HUES48 (cell line): ENCODE measurements around the gene KIF26B.

Experiments
- H3K27ac ChIP-seq: one replicate; pipeline ENCODE4 v1.7.0; 2013; ENCODE audit warnings: low read depth, low read length, inconsistent platforms
- H3K27me3 ChIP-seq: 2 replicates; pipeline ENCODE4 v1.6.1; 2013; ENCODE audit warnings: mild to moderate bottlenecking, low read length; ENCODE audit not compliant: control insufficient read depth, insufficient read depth
- H3K36me3 ChIP-seq: 2 replicates; pipeline ENCODE4 v1.6.1; 2013; ENCODE audit warnings: low read length; ENCODE audit not compliant: control insufficient read depth, insufficient read depth
- H3K4me1 ChIP-seq: 2 replicates; pipeline ENCODE4 v1.6.1; 2013; ENCODE audit warnings: mild to moderate bottlenecking, low read length; ENCODE audit not compliant: control insufficient read depth, insufficient read depth
- H3K4me3 ChIP-seq: 2 replicates; pipeline ENCODE4 v1.5.1; 2013; ENCODE audit warnings: mild to moderate bottlenecking, low read depth, low read length
- H3K9ac ChIP-seq: 2 replicates; pipeline ENCODE4 v1.6.1; 2013; ENCODE audit warnings: mild to moderate bottlenecking, low read depth, low read length, moderate library complexity
- H3K9me3 ChIP-seq: 2 replicates; pipeline ENCODE4 v1.6.1; 2013; ENCODE audit warnings: low read length; ENCODE audit not compliant: control insufficient read depth, insufficient read depth

KIF26B gene

DNA sequence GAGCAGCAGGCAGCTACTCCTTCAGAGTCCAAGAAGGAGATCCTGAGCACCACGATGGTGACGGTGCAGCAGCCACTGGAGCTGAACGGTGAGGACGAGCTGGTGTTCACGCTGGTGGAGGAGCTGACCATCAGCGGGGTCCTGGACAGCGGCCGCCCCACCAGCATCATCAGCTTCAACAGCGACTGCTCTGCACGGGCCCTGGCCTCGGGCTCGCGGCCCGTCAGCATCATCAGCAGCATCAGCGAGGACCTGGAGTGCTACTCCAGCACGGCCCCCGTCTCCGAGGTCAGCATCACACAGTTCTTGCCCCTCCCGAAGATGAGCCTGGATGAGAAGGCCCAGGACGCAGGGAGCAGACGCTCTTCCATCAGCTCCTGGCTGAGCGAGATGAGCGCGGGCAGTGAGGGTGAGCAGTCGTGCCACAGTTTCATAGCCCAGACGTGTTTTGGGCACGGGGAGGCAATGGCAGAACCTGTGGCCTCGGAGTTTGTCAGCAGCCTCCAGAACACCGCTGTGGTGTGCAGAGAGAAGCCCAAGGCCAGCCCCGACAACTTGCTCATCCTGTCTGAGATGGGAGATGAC, 531.8 kb downstream of the KIF26B start:
- Histone ChIP-seq H3K27ac (no peak overlapping the region), H3K9me3 (no peaks in the 10 kb centered on the region), H3K4me1 (no peaks in the 10 kb centered on the region), H3K27me3 (no peaks in the 10 kb centered on the region; the same call in 1 of the 2 replicates), H3K9ac (no peak overlapping the region), H3K4me3 (no peak overlapping the region), H3K36me3 (no peaks in the 10 kb centered on the region)

DNA sequence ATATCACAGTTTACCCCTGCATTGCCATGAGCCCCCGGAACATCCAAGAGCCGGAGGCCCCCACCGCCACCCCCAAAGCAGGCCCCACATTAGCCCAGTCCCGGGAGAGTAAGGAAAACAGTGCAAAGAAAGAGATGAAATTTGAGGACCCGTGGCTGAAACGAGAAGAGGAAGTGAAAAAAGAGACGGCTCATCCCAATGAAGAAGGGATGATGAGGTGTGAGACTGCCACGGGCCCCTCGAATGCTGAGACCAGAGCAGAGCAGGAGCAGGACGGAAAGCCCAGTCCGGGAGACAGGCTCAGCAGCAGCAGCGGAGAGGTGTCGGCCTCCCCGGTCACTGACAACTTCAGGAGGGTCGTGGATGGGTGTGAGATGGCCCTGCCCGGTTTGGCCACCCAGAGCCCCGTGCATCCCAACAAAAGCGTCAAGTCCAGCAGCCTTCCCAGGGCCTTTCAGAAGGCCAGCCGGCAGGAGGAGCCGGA, 532.4 kb downstream of the KIF26B start:
- Histone ChIP-seq H3K27me3 (no peaks in the 10 kb centered on the region; the same call in 1 of the 2 replicates), H3K4me3 (no peak overlapping the region), H3K4me1 (no peaks in the 10 kb centered on the region), H3K36me3 (no peaks in the 10 kb centered on the region), H3K9me3 (no peaks in the 10 kb centered on the region), H3K9ac (no peak overlapping the region), H3K27ac (no peak overlapping the region)

GRCh38 chr1:245687636-245688535, 533.1 kb downstream of the KIF26B start:
- H3K27ac ChIP-seq: no peak overlapping the region
- peak overlapping the region; percentile 39; the same call in 1 of the 2 replicates for H3K4me3 ChIP-seq
- no peaks in the 10 kb centered on the region for H3K4me1 ChIP-seq
- H3K36me3 ChIP-seq: no peaks in the 10 kb centered on the region
- no peaks in the 10 kb centered on the region for H3K9me3 ChIP-seq
- no peaks in the 10 kb centered on the region; the same call in 1 of the 2 replicates for H3K27me3 ChIP-seq
- H3K9ac ChIP-seq: no peak overlapping the region

DNA sequence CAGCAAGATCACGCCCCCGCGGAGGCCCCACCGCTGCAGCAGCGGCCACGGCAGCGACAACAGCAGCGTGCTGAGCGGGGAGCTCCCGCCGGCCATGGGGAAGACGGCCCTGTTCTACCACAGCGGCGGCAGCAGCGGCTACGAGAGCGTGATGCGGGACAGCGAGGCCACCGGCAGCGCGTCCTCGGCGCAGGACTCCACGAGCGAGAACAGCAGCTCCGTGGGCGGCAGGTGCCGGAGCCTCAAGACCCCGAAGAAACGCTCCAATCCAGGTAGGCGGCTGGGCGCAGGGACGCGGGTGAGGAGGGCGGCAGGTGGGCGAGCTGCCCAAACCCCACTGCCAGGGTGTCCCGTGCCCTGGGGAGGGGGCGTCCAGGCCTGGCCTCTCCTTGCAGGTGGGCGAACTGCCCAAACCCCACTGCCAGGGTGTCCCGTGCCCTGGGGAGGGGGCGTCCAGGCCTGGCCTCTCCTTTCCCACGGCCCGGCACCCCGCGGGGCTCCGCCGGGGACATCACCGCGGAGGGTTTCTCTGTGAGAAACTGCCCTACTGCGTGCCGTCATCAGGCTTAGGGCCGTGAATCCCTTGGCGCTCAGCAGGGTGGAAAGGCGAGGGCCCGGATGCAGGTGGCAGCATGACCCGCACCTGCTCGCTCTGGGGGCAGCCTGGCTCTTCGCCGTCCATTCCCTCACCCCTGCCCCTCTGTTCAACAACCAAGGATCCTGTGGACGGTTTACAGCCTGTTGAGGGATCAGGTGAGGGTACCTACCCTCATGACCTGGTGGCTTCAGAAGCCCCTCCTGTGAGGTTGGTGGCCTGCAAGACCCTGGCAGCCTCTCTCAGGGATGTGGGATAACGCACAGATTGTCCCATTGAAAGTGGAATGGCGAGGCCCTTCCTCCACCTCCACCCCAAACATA, 534.0 kb downstream of the KIF26B start:
- no peaks in the 10 kb centered on the region for H3K9me3 ChIP-seq
- H3K36me3 ChIP-seq: no peaks in the 10 kb centered on the region
- H3K4me1 ChIP-seq: no peaks in the 10 kb centered on the region
- no peaks in the 10 kb centered on the region; the same call in 1 of the 2 replicates for H3K27me3 ChIP-seq
- no peak overlapping the region for H3K9ac ChIP-seq
- H3K4me3 ChIP-seq: peak overlapping the region; percentile 39; the same call in 1 of the 2 replicates
- H3K27ac ChIP-seq: no peak overlapping the region

GRCh38 chr1:245690156-245690690, 535.4 kb downstream of the KIF26B start:
- Histone ChIP-seq H3K27ac (no peak overlapping the region), H3K9ac (no peak overlapping the region), H3K4me1 (no peaks in the 10 kb centered on the region), H3K27me3 (no peaks in the 10 kb centered on the region; the same call in 1 of the 2 replicates), H3K36me3 (no peaks in the 10 kb centered on the region), H3K4me3 (no peak overlapping the region), H3K9me3 (no peaks in the 10 kb centered on the region)

DNA sequence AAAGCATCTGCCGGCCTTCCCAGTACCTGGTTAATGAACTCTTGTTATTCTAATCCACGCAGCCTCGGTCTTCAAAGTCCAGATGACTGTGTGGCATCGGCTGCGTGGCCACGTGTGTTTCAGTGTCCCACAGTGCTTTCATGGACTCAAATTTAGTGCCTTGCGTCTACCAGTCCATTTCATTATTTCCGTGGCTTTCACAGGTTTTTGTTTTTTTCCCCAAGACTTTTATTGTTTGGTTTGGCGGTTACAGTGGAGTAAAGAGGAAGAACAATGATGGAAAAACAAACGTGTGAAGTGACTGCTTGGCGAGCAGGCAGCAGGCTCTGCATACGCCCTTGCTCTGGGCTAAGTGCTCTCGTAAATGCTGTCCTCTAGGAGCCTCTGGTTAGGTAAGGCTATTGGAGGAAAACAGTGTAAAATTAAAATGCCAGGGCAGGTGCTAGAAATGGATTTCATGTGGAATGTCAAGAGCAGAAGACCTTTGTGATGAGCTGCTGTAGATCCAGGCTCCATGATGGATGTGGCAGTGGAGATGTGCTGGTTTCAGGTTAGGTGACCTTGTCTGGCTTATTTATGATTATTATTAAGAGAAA, 536.3 kb downstream of the KIF26B start:
- H3K27ac ChIP-seq: no peak overlapping the region
- no peaks in the 10 kb centered on the region; the same call in 1 of the 2 replicates for H3K27me3 ChIP-seq
- H3K4me1 ChIP-seq: no peaks in the 10 kb centered on the region
- no peak overlapping the region for H3K4me3 ChIP-seq
- no peaks in the 10 kb centered on the region for H3K36me3 ChIP-seq
- H3K9me3 ChIP-seq: no peaks in the 10 kb centered on the region
- no peak overlapping the region for H3K9ac ChIP-seq

DNA sequence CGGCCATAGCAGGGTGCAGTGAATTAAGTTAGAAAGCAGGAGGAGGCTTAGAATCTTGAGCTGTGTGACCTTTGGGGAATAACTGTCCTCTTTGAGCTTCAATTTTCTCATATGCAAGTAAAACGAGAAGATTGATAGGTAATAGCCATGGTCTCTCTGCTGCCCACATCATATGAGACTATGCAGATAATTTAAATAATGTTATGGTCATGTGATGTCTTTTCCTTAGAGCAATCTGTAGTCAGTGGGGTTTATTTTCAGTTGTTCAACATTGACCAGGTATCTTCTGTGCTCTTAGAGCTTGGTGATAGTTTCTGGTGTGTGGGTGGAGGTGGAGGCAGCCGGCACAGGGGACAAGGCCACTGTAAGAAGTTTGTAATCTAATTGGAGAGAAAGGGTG, 537.1 kb downstream of the KIF26B start:
- Histone ChIP-seq H3K9me3 (no peaks in the 10 kb centered on the region), H3K4me1 (no peaks in the 10 kb centered on the region), H3K36me3 (no peaks in the 10 kb centered on the region), H3K27me3 (no peaks in the 10 kb centered on the region; the same call in 1 of the 2 replicates), H3K4me3 (no peak overlapping the region), H3K9ac (no peak overlapping the region), H3K27ac (no peak overlapping the region)

GRCh38 chr1:245692318-245692717, 537.5 kb downstream of the KIF26B start:
- no peaks in the 10 kb centered on the region; the same call in 1 of the 2 replicates for H3K27me3 ChIP-seq
- no peaks in the 10 kb centered on the region for H3K9me3 ChIP-seq
- no peaks in the 10 kb centered on the region for H3K4me1 ChIP-seq
- no peak overlapping the region for H3K27ac ChIP-seq
- no peak overlapping the region for H3K9ac ChIP-seq
- H3K4me3 ChIP-seq: no peak overlapping the region
- H3K36me3 ChIP-seq: no peaks in the 10 kb centered on the region

- Histone ChIP-seq H3K4me1 (no peaks in the 10 kb centered on the region), H3K9ac (no peak overlapping the region), H3K27me3 (no peaks in the 10 kb centered on the region), H3K27ac (no peak overlapping the region), H3K9me3 (no peaks in the 10 kb centered on the region), H3K4me3 (no peak overlapping the region), H3K36me3 (no peaks in the 10 kb centered on the region)
Measured at GRCh38 chr1:245693116-245693793, 538.5 kb downstream of the KIF26B start.
